MM.1S (cell line): ENCODE measurements around the gene IER2.

Source experiments
- EZH2phosphoT487 ChIP-seq: fragments of 300-600 bp; sonication (generic); IDR thresholded peaks from 2 replicates; pipeline ENCODE4 v1.6.1; 2018; ENCODE audit warnings: antibody characterized with exemption, low read length
- TF ChIP-seq, protein P1 (sequence below): fragments of 300-600 bp; sonication (generic); IDR thresholded peaks from 2 replicates; pipeline ENCODE4 v1.5.1; 2016; ENCODE audit warnings: antibody characterized with exemption, low read length, mixed read lengths

DNA sequence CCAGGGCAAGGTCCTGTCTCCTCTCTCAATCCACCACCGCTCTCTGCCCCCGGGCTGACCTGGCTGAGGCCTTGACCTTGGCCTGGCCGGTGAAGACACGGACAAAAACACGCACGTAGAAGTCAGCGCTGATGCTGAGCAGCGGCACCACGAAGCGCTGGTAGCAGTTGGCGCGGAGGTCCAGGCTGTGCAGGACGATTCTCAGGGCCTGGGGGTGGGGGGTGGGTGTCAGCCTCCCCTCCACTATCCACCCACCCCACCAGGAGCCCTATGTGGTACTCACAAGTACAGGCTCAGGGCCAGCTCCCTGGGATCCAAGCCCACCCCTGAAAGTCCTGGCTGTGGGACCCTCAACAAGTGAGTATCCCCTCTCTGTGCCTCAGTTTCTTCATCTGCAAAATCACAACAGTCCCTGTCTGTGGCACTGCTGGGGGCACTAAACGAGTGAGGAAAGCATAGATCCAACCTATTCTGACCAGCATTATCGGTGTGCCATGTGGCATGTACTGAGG, 40.1 kb upstream of the IER2 start:
- TF ChIP-seq, protein P1, sequence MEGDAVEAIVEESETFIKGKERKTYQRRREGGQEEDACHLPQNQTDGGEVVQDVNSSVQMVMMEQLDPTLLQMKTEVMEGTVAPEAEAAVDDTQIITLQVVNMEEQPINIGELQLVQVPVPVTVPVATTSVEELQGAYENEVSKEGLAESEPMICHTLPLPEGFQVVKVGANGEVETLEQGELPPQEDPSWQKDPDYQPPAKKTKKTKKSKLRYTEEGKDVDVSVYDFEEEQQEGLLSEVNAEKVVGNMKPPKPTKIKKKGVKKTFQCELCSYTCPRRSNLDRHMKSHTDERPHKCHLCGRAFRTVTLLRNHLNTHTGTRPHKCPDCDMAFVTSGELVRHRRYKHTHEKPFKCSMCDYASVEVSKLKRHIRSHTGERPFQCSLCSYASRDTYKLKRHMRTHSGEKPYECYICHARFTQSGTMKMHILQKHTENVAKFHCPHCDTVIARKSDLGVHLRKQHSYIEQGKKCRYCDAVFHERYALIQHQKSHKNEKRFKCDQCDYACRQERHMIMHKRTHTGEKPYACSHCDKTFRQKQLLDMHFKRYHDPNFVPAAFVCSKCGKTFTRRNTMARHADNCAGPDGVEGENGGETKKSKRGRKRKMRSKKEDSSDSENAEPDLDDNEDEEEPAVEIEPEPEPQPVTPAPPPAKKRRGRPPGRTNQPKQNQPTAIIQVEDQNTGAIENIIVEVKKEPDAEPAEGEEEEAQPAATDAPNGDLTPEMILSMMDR: no peak
- no peak for TF ChIP-seq EZH2phosphoT487
